ENCODE results near the gene BST2. TPM values are rescaled to one million over a fixed set of nuclear protein-coding genes. Genes with fewer than 3 reads are reported as not detected.

Gene BST2
- total and polyA plus RNA-seq, 9 of the 15 experiments (the other 6 are each of a cell fraction or from before 2014, with no cell fraction given) = 11.2 to 232 (median 151) TPM

GRCh38 chr19:17441241-17442021 is 36.0 kb upstream of the BST2 start (continued):
- TF ChIP-seq ZNF518B (CRISPR knock-in tag; IDR thresholded peaks at IDR 0.05) = no peak

- in situ Hi-C loops (cut with MboI) (no loop called here), intact Hi-C loops (cut with micrococcal nuclease) (no loop called here)
- CTCF ChIA-PET (ENCODE audit: low intra/inter-chr PET ratio) = no interaction called here
Measured at GRCh38 chr19:17436874-17437267, 31.4 kb upstream of the BST2 start.

More at GRCh38 chr19:17436874-17437267, 31.4 kb upstream of the BST2 start:
- H3K9me1 ChIP-seq (ENCODE audit: control insufficient read depth, insufficient read depth, low read length) = no peaks in the 10 kb centered on the region
- BruUV-seq (replicated peaks) = no TSS peak
- ATAC-seq (no peak), FAIRE-seq (no peak), DNase-seq (ENCODE audit: extremely low read depth in 1 of 4, low spot score in 3 of 4) (no peak)
- H3K27me3 ChIP-seq (ENCODE audit: control insufficient read depth in 2 of 2, insufficient read depth in 2 of 2, low read length in 2 of 2) = peaks cover 0 to 23% of the 10 kb centered on the region in 2 experiments; a peak in 4 of 5 replicates
- no peak overlapping the region for H2AFZ ChIP-seq (ENCODE audit: low read depth, low read length)
- no peak overlapping the region for H3K27ac ChIP-seq (ENCODE audit: extremely low read depth, low read depth, low read length)
- POLR2A ChIA-PET = interaction anchor here (0.6 to 1.2 kb wide), 4 partner anchors 8 to 664 kb away, joined by 3 to 4 read pairs (median 4); no protein-coding TSS in a partner anchor
- no peak overlapping the region for H3K4me3 ChIP-seq
- H3K79me2 ChIP-seq (ENCODE audit: control insufficient read depth, insufficient read depth, low read length) = no peaks in the 10 kb centered on the region
- H3K36me3 ChIP-seq (ENCODE audit: control insufficient read depth, insufficient read depth, low read length) = no peaks in the 10 kb centered on the region
- H3K4me2 ChIP-seq (ENCODE audit: insufficient read depth, low read length) = no peak overlapping the region
- H4K20me1 ChIP-seq (replicated peaks; ENCODE audit: control insufficient read depth, insufficient read depth, low read length) = no peaks in the 10 kb centered on the region; the same call in none of the 2 replicates
- no peak overlapping the region for H3K9ac ChIP-seq (ENCODE audit: insufficient read depth in 1 of 2, low read depth in 2 of 2, low read length in 2 of 2)
- WGBS (ENCODE audit: insufficient coverage, low coverage, missing lambda C conversion rate) = 3% methylated on average over 7 of the region's 7 CpGs
- TF ChIP-seq NCOA4 (IDR thresholded peaks at IDR 0.05; ENCODE audit: partially characterized antibody) (no peak), BDP1 (IDR thresholded peaks at IDR 0.05; ENCODE audit: insufficient read depth, insufficient read length) (no peak), NFXL1 (CRISPR knock-in tag; IDR thresholded peaks at IDR 0.05) (no peak), SMARCA5 (IDR thresholded peaks at IDR 0.05) (0 out of 2 replicates have a peak, but pooled peaks have one; percentile 40), ZNF766 (CRISPR knock-in tag; conservative IDR thresholded peaks at IDR 0.05) (no peak), BCOR (IDR thresholded peaks at IDR 0.05) (peak; percentile 67), RBM25 (IDR thresholded peaks at IDR 0.05; ENCODE audit: low read depth, low read length, severe bottlenecking) (peak; percentile 63), ZNF717 (CRISPR knock-in tag; IDR thresholded peaks at IDR 0.05) (no peak), POU5F1 (IDR thresholded peaks at IDR 0.05; ENCODE audit: borderline replicate concordance, low read depth, low read length, partially characterized antibody) (no peak), MTF1 (CRISPR knock-in tag; IDR thresholded peaks at IDR 0.05; ENCODE audit: borderline replicate concordance) (no peak), ZFP36 (IDR thresholded peaks at IDR 0.05; ENCODE audit: low read depth, low read length, partially characterized antibody) (peak; percentile 62), FOSL1 (tag; conservative IDR thresholded peaks at IDR 0.05) (no peak), KDM1A (IDR thresholded peaks at IDR 0.05) (peak in 1 of 2 experiments; percentile 26; a peak in 1 of 4 replicates), EWSR1 (IDR thresholded peaks at IDR 0.05; ENCODE audit: borderline replicate concordance, low read depth, partially characterized antibody) (no peak), MBD1 (CRISPR knock-in tag; IDR thresholded peaks at IDR 0.05) (no peak), ZNF3 (CRISPR knock-in tag; IDR thresholded peaks at IDR 0.05) (peak; percentile 73; the same call in 1 of the 2 replicates)
- peaks cover 5% of the 10 kb centered on the region for H3K9me3 ChIP-seq (replicated peaks; ENCODE audit: control insufficient read depth, insufficient read depth, low read depth, low read length)
- H3K4me1 ChIP-seq (replicated peaks in 1 of 2; ENCODE audit: control insufficient read depth in 2 of 2, insufficient read depth in 2 of 2, low read length in 2 of 2) = peaks cover 0 to 6% of the 10 kb centered on the region in 2 experiments; a peak in 2 of 5 replicates
